Tongue (tissue), 2 donors: Measurements from ENCODE around the gene OR13C8. TPM values are rescaled to one million over a fixed set of nuclear protein-coding genes. Genes with fewer than 3 reads are reported as not detected.

Experiments used
- DNase-seq: peaks from one replicate; pipeline ENCODE4 v3.0.0-alpha.2; 2015
- total RNA-seq: library from RNA; depleted of rRNA; stranded (reverse); fragments of >200 nt; gene quantifications from one replicate; pipeline ENCODE4 v1.2.3, GENCODE V29; 2014

The OR13C8 gene
- total RNA-seq, 1 donor from 2014 or later: not detected

DNA sequence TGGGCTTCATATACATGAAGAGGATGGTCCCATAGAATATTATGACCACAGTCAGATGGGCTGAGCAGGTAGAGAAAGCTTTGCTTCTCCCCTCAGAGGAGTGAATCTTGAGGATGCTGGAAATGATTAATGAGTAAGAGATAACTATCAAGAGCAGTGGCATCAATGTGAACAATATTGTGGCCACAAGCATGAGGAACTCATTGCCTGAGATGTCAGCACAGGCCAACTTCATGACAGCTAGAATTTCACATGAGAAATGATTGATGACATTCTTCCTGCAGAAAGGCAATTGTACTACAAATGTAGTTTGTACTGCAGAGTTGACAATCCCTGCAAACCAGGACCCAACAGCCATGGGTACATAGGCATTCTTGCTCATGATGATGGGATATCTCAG is 48.5 kb downstream of the OR13C8 start:
- DNase-seq: no peak

DNA sequence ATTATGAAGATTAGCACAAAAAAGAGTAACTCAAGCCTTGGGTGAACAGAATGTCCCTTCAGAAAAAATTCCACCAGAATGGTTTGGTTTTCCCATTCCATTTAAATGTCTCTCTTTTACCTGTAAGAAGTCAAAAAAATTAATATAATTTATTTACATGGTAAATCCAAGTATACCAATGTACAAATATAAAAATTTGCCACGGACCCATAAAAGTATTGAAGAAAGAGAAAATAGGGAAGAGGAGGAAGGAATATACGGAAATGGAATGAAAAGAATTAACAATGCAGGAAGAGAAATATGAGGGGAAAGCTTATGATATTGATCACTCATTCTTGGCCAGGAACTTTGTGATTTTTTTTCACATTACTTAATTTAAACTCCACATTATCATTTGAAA is 49.1 kb downstream of the OR13C8 start, which contains the start of gene OR13C9:
OR13C9 (minus strand) TSS at position 101 of the 400 bp plus-strand sequence; CDS start at position 101, 0 bp downstream.
- DNase-seq: no peak

Other genes with a start within 250 kb of the OR13C8 start
- gene OR13F1, start 64.9 kb upstream of the OR13C8 start, total RNA-seq: not detected
- gene OR13C4, start 42.0 kb upstream of the OR13C8 start, total RNA-seq: 0.51 TPM
- not detected for gene OR13C3, start 32.3 kb upstream of the OR13C8 start, total RNA-seq
- not detected for gene OR13C5, start 30.2 kb downstream of the OR13C8 start, total RNA-seq
- not detected for gene OR13C2, start 36.5 kb downstream of the OR13C8 start, total RNA-seq
- gene OR13C9, start 49.0 kb downstream of the OR13C8 start, total RNA-seq: 0.41 TPM
- gene OR13D1, start 125.3 kb downstream of the OR13C8 start, total RNA-seq: not detected
- gene NIPSNAP3A, start 178.5 kb downstream of the OR13C8 start, total RNA-seq: 51.0 TPM
- 15.7 TPM for gene NIPSNAP3B, start 195.0 kb downstream of the OR13C8 start, total RNA-seq